HuH-7.5 (cell line): ENCODE data around the gene ARL14EPL.
"Not testable (repeated sequence)": the region's sequence is repeated elsewhere in the genome, so short reads cannot be mapped to it uniquely, and the experiment has no call there.

ENCODE experiments used
- DNase-seq: peaks from one replicate; pipeline ENCODE4 v3.0.0; 2011; ENCODE audit warnings: low spot score

The ARL14EPL gene

GRCh38 chr5:116046823-116047222 is 14.6 kb downstream of the ARL14EPL start:
- DNase-seq = no peak

GRCh38 chr5:116058346-116058936 is 26.2 kb downstream of the ARL14EPL start:
- DNase-seq = no peak

GRCh38 chr5:116062352-116062751 is 30.1 kb downstream of the ARL14EPL start:
- no peak for DNase-seq

- DNase-seq = no peak
Measured at GRCh38 chr5:116063950-116064349, 31.7 kb downstream of the ARL14EPL start.

GRCh38 chr5:116068028-116068632 is 35.9 kb downstream of the ARL14EPL start:
- no peak for DNase-seq

- no peak for DNase-seq
Measured at GRCh38 chr5:116071211-116071610, 38.9 kb downstream of the ARL14EPL start.

GRCh38 chr5:116075191-116075831 is 43.0 kb downstream of the ARL14EPL start:
- no peak for DNase-seq

GRCh38 chr5:116076496-116076895 is 44.2 kb downstream of the ARL14EPL start:
- DNase-seq = no peak

- no peak for DNase-seq
Measured at GRCh38 chr5:116078199-116078598, 45.9 kb downstream of the ARL14EPL start.

- peak; percentile 29 for DNase-seq
Measured at GRCh38 chr5:116084287-116084691, 52.0 kb downstream of the ARL14EPL start.

GRCh38 chr5:116084871-116085715 is 52.8 kb downstream of the ARL14EPL start, which contains the start of gene COMMD10:
COMMD10 (plus strand) TSS chr5:116085025.
- peak; percentile 52 for DNase-seq

GRCh38 chr5:116086309-116086708 is 54.0 kb downstream of the ARL14EPL start:
- not testable (repeated sequence) for DNase-seq

- DNase-seq = no peak
Measured at GRCh38 chr5:116088062-116088461, 55.8 kb downstream of the ARL14EPL start.

GRCh38 chr5:116090302-116090701 is 58.0 kb downstream of the ARL14EPL start:
- no peak for DNase-seq

GRCh38 chr5:116091416-116091815 is 59.1 kb downstream of the ARL14EPL start:
- no peak for DNase-seq

- no peak for DNase-seq
Measured at GRCh38 chr5:116097301-116097700, 65.0 kb downstream of the ARL14EPL start.

- DNase-seq = no peak
Measured at GRCh38 chr5:116098998-116099397, 66.7 kb downstream of the ARL14EPL start.

- DNase-seq = not testable (repeated sequence)
Measured at GRCh38 chr5:116104941-116105340, 72.7 kb downstream of the ARL14EPL start.
